T-helper 1 cell (primary cell): ENCODE measurements around the gene PRIM1.
"Not testable (repeated sequence)": the region's sequence is repeated elsewhere in the genome, so short reads cannot be mapped to it uniquely, and the experiment has no call there.

Experiments
- DNase-seq, 5 donors: peaks; one replicate each; pipeline ENCODE4 v3.0.0-alpha.2; 2012 to 2020

The PRIM1 gene

DNA sequence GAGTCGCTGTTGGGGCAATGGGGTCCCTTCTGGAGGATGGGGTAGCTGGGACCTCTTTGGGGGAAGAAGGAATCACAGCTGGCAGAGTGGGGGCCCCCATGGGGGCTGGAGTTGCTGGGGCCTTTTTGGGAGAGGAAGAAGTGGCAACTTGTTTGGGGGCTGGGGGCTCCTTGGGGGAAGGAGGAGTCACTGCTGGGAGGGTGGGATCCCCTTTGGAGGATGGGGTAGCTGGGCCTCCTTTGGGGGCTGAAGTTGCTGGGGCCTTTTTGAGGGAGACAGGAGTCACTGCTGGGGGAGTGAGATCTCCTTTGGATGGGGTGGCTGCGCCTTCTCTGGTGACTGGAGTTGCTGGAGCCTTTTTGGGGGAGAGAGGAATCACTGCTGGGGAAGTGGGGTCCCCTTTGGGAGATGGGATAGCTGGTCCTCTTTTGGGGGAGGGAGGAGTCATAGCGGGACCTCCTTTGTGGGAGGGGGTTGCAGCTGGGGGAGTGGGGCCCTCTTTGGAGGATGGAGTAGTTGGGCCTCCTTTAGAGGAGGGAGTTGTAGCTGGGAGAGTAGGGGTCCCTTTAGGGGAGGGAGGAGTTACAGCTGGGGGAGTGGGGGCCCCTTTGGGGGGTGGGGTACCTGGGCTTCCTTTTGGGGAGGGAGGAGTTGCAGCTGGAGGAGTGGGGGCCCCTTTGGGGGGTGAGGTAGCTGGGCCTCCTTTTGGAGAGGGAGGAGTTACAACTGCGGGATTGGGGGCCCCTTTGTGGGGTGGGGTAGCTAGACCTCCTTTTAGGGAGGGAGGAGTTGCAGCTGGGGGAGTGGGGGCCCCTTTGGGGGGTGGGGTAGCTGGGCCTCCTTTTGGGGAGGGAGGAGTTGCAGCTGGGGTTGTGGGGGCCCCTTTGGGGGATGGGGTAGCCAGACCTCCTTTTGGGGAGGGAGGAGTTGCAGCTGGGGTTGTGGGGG, 34.9 kb downstream of the PRIM1 start:
- DNase-seq: no peak

DNA sequence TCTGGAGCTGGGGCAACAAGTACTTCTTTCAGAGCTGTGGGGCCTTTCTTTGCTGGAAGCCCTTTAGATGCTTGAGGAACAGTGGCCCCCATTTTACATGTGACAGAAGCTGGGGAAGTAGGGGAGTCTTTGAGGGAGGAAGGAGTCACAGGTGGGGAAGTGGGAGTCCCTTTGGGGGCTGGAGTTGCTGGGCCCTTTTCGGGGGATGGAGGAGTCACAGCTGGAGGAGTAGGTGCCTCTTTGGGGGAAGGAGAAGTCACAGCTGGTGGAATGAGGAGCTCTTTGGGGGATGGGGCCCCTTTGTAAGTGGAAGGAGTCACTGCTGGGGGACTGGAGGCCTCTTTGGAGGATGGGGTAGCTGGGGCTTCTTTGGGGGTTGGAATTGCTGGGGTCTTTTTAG, 35.7 kb downstream of the PRIM1 start:
- DNase-seq: no peak

DNA sequence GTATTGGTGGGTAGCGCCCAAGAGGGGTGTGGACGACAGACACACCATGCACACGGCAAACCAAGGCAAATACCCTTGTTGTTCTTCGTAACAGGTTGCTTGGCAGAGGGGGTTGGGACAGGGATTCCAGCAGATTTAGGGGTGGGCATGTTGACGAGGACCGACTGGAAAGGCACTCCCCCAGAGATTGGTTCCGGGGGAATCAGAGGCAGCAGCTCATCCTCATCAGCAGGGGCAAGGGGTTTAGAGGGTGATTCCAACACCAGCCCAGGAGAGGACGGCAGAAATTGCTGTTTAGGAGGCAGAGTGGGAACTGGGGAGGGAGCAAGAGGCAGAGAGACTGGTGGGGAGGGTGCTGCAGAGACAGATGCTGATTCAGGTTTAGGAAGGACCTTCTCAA, 36.3 kb downstream of the PRIM1 start:
- DNase-seq: no peak

DNA sequence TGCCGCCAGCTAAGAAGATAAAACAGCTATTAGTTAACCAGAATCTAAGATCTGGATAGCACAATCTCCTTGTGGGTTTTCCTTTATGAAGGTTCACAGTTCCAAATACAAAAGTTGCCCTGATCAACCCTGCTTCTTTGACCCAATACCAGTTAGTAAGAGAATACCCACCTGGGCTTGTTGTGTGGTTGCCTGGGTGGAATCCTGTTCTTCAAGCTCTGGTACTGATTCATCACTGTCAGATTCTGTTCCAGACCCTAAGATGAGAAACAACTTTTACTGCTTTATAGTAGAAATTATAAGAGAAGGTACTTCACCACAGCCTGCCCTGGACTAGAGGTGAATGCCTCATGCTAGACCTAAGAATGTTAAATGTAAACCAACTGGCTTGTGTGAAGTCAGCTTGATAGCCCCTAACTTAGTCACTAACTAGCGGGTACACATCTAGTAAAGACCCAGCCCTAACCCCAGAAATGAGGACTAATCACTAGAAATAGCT, 37.6 kb downstream of the PRIM1 start:
- no peak for DNase-seq

DNA sequence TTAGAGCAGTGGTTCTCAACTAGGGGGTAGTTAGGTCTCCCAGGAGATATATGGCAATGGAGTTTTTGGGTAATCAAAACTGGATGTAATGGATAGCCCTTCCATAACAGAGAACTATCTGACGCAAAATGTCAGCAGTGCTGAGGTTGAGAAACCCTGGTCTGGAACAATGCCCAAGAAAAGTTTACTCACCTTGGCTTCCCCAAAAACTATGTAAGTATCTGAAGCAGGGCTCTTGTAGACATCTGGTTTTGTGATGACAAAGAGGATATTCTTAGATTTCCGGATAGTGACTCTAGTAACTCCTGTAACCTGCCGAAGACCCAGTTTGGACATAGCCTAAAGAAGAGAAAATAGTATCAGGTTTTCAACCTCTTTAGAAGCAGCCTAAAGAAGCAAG, 38.8 kb downstream of the PRIM1 start:
- DNase-seq: no peak

DNA sequence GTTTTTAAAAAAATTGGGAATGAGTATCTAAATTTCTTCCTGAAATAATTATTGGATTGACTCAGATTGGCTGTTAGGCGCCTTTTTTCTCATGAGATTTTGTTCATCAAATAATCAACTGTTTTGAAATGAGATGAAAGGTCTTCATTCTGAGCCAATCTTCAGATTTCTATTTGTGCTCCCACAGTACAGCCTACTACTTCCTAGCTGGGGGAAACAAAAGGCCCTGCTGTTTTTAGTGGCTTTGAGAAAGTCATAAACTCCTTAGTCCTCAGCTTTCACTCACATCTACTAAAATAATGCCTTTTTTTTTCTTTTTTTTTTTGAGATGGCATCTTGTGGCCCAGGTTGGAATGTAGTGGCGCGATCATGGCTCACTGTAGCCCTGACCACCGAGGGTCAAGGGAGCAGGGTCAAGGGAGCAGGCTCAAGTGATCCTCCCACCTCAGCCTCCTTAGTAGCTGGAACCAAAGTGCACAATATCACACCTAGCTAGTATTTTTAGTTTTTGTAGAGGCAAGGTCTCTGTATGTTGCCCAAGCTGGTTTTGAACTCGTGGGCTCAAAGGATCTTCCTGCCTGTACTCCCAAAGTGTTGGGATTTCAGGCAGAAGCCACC, 42.3 kb downstream of the PRIM1 start:
- DNase-seq: no peak

DNA sequence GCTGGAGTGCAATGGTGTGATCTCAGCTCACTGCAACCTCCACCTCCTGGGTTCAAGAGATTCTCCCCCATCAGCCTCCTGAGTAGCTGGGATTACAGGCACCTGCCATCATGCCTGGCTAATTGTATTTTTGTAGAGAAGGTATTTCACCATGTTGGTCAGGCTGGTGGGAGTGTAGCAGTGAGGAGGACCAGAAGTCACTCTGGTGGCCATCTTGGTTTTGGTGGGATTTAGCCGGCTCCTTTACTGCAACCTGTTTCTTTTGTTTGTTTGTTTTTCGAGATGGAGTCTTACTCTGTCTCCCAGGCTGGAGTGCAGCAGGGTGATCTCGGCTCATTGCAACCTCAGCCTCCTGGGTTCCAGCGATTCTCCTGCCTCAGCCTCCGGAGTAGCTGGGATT, 47.6 kb downstream of the PRIM1 start:
- not testable (repeated sequence) for DNase-seq

DNA sequence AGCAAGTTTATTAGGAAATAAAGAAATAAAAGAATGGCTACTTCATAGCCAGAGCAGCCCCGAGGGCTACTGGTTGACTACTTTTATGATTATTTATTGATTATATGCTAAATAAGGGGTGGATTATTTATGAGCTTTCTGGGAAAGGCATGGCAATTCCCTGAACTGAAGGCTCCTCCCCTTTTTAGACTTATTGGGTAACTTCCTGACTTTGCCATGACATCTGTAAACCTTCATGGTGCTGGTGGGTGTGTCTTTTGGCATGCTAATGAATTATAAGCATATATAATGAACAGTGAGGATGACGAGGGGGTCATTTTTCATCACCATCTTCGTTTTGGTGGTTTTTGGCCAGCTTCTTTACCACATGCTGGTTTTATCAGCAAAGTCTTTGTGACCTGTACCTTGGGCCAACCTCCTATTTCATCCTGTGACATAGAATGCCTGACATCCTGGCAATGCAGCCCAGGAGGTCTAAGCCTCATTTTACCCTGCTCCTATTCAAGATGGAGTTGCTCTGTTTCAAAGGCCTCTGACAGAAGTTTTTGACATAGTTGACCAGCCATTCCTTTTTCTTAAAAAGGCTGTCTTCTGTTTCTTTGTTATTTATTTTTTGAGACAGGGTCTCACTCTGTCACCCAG, 53.0 kb downstream of the PRIM1 start:
- DNase-seq: no peak

DNA sequence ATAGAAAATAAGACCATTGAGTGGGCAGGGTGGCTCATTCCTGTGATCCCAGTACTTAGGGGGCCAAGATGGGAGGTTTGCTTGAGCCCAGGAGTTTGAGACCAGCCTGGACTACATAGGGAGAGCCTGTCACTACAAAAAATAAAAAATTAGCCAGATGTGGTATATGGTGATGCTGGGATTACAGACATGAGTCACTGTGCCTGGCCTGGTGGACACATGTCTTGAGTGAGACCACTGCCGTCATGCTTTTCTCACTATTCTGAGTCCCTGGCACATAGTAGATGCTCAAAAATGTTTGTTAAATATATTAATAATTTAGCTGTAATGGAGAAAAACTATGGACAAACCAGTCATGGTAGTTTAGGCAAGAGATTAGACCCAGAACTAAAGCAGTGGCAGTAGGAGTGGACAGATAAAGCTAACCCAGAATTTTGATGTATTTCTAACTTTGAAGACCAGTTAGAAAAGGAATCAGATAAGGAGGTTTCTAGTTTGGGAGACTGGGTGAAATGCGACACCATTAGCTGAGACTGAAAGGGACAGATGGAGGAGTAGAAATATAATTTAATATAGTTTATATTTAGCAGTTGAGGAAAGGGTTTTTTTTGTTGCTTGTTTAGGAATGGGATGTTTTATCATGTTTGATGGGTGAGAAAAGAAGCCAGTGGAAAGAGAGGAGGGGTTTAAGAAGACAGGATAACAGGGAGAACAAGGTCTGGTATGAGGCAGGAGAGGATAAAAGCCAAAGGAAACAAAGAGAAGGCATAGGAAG, 56.6 kb downstream of the PRIM1 start:
- DNase-seq: no peak

DNA sequence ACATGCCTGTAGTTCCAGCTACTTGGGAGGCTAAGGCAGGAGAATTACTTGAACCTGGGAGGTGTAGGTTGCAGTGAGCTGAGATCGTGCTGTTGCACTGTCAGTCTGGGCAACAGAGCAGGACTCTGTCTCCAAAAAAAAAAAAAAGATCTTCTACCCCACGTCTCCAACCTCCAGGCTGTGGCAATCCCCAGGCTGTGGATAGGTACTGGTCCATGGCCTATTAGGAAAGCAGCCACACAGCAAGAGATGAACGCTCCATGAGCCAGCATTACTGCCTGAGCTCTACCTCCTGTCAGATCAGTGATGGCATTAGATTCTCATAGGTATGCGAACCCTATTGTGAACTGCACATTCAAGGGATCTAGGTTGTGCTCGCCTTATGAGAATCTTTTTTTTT, 58.0 kb downstream of the PRIM1 start:
- no peak for DNase-seq

DNA sequence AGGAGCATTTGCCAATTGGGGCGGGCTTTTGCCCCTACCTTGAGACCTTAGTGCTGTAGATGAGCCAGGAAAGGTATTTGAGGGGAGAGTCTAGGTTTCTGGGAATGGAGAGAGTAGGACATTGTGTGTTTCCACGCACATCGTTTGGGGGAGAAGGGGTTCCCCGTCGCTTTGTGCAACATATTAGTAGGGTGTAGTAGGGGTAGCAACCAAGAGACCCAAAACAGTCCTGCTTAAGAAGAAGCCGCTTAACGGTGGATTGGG, 63.3 kb downstream of the PRIM1 start:
- DNase-seq: no peak

DNA sequence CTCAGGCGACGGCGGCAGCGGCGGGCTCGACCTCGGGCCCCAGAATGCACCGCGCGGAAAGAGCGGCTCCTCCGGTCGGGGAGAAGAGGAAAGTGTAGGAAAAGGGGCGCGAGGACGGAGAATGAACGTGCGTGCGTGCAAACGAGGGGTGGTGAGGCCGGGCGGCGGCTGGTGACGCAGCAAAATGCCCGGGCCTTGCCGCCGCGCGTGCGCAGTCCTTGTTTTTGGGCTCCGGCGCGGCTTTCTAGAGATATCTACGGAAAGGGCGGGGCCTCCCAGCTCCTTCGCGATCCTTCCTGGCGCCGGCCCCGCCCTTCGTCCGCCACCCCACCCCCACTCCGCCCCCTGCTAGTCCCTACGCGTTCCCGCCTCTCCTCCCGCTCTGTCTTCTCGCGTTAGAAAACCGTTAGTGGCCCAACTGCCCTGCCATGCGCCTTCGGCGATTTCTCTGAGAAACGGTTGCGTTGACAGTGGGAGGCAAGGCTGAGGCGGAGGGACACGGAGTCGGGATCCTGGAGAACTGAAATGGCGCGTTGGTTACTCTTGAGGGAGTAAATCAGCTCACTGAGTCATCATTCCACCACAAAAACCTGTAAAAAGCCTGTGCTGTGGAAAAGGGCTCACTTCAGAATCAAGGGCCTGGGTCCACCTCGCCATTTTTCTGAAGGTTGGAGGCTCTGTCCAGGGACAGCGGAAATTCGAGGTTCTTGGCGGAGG, 63.8 kb downstream of the PRIM1 start, which contains the start of gene PTGES3:
Gene PTGES3, minus strand, starts transcription at position 156 of the 717 bp plus-strand sequence. CDS start 285 bp downstream, outside the sequence.
- DNase-seq: peak; percentile 96 to 99 (median 97)

DNA sequence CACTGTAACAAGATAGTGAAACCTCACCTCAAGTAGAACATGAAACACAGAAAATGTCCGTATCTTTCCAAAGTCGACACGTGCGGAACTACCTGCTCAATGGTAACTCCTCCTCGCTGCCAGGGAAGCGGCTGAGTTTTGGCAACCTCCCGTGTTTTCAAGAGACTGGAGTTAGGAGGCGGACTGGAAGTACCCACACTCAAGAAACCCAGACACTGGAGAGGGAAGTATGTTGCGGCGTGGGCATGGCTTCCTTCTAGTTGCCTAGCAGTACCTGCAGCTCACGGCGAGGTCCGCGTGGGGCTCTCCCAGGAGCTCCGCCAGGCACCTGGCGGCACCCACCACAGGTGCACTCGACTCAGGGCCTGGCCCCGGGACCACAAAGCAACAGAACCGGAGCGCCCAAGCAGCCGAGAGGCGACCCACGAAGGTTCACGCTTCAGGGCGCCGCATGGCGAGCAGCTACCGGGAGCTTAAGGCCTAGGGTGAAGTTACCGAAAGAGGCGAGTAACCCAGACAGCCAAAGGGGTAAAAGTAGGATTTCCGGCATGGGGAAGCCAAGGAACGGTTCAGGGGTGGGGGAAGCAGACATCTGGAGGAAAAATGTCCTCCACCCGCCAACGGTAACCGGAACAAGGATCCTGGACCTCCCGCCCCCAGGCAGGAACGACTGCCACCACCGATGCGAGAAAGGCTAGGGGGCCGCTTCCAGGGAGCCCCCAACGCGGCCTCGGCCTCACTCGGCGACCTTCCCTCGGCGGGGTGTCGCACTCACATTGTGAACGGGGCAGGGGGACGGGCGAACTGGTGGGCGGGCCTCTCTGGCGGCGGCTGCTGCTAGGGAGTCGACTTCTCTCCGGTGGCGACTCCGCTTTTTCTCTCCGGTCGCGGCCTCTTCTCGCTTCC, 64.6 kb downstream of the PRIM1 start:
- DNase-seq: peak; percentile 42 to 65 (median 54)

DNA sequence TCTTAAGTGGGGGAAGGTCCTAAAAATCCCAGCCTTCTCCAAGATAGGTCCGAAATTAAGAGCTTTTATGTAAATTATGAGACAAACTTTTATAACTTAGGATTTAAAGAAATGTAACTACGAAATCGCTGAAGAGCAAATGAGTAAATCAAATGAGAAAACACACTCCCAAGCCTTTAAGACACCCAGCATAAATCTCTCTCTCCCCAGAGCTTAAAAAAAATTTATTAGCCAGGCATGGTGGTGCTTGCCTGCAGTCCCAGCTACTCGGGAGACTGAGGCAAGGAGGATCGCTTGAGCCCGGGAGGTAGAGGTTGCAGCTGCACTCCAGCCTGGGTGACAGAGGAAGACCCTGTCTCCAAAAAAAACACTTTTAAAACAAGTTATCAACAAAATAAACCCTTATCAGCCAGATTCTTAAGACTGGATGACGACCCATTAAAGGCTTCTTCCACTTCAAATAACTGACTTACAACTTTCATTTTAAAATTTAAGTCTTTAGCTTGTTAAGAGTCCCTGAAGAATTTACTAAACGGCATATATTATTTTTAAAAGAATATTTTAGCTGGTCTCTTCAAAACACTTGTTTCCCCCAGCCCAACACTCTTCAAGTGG, 67.3 kb downstream of the PRIM1 start:
- DNase-seq: no peak

DNA sequence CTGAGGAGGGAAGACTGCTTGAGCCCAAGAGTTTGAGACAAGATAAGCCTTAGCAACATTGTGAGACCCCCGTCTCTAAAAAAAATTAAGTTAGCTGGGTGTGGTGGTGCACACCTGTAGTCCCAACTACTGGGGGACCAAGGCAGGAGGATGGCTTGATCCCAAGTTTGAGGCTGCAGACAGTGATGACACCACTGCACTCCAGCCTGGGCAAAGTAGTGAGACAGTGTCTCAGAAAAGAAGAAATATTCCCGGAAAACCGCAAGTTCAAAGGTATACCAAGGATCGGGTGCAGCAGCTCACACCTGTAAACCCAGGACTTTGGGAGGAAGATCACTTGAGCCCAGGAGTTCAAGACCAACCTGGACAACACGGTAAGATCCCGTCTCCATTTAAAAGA, 69.8 kb downstream of the PRIM1 start:
- no peak for DNase-seq
